ENCODE data around the gene BICD2.
A peak's percentile ranks its signal among the peaks of the same experiment; 100 is the strongest.
"Not testable (repeated sequence)": the region's sequence is repeated elsewhere in the genome, so short reads cannot be mapped to it uniquely, and the experiment has no call there.

BICD2 gene

DNA sequence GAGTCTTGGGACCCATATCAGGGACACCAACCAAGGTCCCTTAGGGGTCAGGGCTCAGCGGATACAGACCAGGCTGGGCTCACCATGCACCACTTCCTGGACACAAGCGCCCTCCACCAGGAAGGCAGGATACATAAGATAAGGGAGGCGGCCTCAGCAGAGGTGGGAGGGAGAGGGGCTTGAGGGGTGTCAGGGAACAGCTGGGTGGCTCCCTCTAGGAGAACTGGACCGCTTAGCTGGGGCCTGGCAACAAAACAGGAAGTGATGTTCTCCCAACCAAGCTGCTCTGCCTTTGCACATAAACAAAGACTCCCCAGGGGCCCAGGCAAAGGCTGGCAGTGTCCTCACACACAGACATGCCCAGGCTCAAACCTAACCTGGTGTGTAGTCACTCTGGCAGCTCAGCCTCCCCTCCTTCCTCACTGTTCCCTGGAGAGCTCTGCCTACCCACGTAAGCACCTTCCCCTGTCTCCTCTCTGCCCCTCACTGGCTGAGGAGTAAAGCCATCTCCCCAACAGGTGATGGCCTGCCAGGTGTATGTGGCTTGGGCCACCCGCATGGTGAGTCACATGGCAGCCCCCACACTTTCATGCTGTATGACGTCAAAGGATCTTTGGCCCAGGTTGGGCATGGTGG is 5.8 kb upstream of the BICD2 start:
- DNase-seq (ENCODE audit: low spot score) = no peak

DNA sequence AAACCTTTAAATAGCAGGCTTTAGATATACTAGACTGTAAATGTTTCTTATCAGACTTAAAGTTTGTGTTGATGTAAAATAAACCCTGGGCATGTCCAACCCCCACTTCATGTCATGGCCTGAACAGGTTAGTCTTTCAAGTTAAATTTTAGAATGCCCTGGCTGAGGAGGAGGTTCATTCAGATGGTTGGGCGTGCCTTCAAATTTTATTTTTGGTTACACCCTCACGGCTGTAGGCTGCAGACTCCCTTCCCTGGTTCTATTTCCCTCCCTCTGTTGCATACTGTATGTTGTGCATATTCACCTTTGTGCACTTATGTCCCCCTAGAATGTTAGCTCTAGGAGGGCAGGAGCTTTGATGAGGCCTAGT is 5.3 kb upstream of the BICD2 start:
- DNase-seq (ENCODE audit: low spot score) = no peak

DNA sequence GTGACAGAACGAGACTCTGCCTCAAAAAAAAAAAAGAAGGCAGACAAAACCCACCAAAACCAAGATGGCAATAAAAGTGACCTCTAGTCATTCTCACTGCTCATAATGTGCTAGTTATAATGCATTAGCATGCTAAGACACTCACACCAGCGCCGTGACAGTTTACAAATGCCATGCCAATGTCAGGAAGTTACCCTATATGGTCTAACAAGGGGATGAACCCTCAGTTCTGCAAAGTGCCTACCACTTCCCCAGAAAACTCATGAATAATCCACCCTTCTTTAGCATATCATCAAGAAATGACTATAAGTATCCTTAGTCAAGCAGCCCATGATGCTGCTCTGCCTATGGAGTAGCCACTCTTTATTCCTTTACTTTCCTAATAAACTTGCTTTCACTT is 4.7 kb upstream of the BICD2 start:
- no peak for DNase-seq (ENCODE audit: low spot score)

DNA sequence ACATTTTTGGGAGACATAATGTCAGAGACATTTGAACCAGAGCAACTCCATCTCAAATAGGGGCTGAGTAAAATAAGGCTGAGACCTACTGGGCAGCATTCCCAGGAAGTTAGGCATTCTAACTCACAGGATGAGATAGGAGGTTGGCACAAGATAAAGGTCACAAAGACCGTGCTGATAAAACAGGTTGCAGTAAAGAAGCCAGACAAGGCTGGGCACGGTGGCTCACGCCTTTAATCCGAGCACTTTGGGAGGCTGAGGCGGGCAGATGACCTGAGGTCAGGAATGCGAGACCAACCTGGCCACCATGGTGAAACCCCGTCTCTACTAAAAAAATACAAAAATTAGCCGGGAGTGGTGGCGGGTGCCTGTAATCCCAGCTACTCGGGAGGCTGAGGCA is 4.2 kb upstream of the BICD2 start:
- not testable (repeated sequence) for DNase-seq (ENCODE audit: low spot score)

DNA sequence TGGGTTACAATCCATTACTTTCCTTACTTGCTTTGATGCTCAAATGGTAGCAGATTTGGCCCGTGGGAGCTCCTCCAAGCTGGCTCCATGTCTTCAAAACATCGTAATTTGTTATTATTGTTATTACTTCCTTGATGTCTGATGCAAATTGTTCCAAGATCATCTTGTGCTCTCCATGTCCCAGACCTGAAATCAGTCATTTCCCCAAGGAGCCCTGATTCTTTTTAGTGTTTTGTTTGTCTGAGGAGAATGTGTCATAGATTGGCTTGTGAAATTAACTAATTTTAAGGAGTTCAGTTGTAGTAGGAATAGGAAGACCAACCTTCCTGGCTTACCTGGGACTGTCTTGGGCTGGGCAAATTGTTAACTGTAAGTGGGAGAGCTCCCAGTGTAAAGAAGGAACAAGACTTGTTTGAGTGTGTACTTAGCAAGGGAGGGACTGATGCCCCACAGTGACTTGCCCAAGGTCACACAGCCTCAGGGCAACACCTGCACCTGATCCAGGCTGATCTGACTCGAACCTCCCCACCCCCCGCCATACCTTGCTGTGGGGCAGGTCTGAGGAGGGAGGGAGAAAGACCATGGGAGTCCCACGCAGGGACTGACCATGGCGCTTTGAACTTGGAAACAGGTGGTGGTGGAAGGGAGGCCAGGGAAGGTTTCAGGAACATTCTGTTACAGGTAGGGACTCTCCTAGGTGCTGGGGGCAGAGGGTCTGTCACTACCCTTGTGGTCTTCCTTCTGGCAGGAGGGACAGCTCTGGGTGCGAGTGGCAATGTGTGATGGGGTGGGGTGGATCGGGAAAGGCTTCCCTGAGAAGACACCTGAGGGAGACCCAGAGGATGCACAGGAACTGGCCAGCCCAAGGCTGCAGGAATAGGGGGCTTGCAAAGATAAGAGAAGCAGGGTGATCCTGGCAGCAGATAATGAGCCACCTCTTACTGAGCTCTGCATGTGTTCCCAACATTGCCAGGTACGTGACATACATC is 2.7 kb upstream of the BICD2 start:
- DNase-seq (ENCODE audit: low spot score) = no peak

DNA sequence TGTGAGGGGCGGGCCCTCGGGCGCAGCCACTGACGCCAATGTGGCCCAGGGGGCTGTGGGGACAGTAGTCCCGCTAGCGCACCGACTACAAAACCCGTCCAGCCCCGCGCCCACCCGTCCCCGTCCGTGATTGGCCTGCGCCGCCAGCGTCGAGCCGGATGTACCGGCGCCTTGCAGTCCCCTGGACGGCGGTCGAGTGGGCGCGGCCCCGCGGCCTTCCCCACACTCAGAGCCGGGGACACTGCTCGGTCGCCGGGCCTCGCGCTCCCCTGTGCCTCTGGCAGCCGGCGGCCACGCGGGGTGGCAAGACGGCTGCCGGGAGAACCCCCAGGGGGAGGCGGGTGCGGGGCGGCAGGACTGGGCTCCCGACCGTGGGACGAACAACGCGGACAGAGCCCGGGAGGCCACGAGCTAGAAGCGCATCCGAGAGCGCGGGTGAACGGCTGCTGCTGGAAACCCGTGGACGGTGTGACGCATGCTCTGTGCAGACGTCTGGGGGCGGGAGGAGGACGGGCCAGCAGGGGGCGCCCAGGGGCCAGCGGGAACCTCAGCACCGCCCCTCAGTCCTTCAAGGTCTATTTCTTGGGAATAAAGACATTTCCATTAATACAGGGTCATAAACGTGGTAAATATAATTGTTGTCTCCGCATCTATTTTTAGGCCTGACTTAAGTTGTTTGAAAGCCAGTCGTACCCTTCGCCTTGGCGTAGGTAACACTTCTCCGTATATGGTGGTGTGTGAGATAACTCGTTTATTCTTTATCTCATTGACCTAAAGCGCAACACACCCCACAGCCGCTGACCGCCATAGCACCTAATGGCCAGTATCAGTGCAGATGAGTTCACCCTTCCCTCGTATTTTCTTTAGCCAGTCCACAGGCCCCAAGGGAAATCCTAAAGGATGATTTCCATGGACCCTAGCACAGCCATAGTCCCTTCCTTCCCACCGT is 629 bp upstream of the BICD2 start:
- peak; percentile 96 for DNase-seq (ENCODE audit: low spot score)

DNA sequence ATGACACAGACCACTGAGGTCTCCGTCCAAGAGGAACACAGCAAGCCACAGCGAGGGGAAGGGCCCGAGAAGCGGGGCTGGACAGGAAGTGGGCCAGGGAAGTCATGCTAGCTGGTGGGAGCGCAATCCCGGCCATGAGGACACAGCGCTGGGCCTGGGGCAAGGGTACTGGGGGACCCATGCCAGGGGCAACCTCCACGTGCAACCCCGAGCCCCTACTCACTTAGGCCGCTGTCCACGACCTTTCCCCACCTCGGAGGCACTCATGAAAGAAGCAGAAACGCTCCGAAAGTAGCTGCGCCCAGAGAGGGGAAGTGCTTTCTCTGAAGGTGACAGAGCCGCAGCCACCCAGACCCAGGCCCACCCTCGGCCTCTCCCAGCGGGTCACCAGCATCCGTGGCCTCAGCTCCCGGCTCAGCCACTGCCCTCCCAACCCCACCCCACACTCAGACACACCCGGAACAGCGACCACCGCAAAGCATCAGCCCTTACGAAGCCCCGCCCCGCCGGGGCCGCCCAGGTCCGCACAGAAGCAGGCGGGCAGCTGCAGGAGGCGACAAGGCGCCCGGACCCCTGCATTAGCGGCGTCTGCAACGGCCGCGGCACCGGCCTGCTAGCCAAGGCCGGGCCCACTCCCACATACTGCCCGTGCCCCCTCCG is 782 bp downstream of the BICD2 start:
- DNase-seq (ENCODE audit: low spot score) = peak; percentile 14

DNA sequence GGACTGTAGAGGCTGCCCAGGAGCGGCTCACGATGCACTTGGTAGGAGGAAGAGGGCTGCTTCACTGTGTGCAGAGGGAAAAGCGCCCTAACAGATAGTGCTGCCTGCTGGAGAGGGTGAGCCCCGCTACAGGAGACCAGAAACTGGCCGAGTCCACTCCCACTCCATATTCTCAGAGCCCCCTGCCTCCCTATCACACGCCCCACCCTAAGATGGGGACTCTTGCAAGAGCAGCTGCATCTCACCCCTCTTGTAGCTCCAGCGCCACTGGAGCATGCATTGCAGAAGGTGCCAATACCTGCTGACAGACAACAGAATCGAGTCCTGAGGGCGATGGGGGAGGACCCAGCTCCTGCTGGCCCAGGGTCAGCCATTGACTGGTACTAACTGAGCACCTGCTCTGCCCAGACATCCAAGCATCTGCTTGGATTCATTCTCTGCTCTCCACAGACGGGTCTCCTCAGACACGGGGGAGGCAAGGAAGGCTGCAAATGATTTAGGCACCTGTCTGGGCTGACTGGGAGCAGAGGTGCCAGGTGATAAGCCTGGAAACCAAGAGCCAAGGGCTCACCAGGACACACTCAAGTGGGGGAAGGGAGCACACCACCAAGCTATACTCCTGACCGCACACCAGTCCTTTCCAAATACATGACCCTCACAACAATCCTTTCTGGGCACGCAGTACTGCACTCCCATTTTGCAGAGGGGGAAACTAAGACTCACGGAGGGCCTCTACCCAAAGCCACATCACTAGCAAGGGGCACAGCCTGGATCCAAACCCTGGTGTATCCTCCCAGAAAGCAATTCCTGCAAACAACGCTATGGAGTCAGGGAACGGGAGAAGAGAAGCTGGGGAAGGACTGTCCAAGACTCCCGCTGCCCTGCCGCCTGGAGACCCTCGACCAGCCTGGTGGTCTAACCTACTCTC is 1.6 kb downstream of the BICD2 start:
- no peak for DNase-seq (ENCODE audit: low spot score)

DNA sequence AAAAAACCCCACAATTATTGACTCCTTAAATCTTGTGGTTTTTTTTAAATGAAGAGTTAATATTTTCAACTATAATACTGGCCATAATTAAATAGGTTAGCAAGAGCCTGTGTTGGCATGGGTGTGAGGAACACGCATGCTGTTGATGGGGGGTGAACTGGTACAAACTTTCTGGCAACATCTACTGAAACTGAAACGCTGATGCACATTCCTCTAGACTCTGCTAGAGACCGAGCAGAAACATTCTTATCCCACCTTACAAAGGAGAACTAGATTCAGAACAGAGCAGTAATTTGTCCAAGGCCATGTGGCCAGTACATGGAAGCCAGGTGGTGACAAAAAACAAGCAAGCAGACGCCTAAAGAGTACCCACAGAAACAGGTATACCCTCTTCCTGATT is 2.4 kb downstream of the BICD2 start:
- no peak for DNase-seq (ENCODE audit: low spot score)

DNA sequence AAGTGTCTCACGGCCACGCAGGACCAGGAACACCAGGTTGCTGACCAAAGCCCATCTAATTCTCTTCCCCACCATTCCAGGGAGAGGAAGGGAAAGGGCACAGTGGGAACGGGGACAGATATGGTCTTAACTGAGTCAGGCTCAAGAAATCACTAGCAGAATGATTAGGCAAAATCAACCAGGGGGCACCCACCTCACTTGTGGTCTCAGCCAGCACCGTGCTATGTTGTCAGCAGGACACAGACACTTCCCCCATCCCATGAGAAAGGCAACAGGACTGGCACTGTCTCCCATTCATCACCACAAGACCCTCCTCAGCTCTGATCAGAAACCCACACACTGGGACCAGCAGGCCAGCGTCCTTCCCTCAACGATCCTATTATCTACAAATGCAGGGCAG is 2.9 kb downstream of the BICD2 start:
- no peak for DNase-seq (ENCODE audit: low spot score)

DNA sequence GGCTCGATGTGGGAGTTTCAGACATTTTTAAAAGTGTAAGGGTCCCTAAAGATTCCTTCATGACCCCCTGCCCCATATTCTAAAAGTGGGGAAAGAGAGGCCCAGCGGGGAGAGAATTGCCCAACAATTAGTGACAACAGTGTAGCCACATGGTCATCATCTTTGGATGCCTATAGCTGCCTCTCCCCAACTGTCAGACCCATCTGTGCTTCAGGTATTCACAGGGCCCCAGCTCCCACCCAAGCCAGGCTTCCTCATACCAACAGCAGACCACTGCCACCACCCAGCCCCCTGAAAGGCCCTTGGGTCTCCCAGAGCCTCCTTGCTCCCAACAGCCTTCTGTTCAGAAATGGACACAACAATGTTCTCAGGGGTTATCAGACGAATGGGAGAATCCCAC is 4.1 kb downstream of the BICD2 start:
- DNase-seq (ENCODE audit: low spot score) = no peak

DNA sequence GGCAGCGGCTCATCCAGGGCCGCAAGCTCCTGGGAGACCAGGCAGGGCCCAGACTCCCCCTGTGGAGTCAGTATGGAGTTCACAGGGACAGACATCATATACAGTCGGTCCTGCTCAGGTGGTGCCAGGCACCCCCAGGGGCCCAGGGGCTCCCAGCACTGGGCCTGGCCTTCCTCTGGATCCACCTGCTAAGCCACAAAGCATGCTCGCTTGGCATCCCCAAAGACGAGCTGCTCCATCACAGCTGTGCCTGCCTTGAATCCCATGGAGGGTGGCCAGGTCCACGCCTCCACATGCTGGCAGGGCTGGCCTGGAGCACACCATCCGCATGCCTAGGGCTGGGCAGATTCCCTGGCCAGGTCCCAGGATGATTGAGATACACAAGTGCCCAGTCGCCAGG is 4.6 kb downstream of the BICD2 start:
- no peak for DNase-seq (ENCODE audit: low spot score)

DNA sequence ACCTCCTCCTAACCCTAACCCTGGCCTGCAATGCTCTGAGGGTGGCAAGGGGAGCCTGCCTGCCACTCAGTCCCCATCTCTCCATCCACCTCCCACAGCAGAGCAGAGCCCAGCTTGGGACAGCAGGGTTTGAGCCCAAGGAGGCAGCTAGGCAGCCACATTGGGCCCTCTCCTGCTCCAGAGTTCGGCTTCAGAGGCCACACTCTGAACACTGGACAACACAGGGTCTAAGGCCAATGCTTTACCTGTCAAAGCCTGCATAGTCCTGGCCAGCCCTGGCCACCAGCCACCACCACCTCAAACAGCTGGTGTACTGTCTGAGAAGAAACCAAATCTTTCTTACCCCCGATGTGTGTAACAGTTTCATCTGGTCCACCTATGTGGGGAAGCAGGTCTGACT is 5.2 kb downstream of the BICD2 start:
- DNase-seq (ENCODE audit: low spot score) = no peak

DNA sequence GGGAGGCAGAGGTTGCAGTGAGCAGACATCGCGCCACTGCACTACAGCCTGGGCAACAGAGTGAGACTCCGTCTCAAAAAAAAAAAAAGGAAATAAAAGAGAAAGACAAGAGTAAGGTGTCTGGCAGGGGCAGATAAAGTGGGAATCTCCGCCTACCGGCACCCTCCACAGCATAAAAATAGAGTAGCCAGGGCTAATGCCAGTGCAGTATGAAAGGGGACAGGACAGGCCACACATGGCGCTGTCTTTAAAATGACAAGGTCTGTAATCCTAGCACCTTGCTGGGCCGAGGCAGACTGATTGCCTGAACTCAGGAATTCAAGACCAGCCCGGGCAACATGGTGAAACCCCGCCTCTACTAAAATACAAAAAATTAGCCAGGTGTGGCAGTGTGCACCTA is 7.8 kb downstream of the BICD2 start:
- no peak for DNase-seq (ENCODE audit: low spot score)

DNA sequence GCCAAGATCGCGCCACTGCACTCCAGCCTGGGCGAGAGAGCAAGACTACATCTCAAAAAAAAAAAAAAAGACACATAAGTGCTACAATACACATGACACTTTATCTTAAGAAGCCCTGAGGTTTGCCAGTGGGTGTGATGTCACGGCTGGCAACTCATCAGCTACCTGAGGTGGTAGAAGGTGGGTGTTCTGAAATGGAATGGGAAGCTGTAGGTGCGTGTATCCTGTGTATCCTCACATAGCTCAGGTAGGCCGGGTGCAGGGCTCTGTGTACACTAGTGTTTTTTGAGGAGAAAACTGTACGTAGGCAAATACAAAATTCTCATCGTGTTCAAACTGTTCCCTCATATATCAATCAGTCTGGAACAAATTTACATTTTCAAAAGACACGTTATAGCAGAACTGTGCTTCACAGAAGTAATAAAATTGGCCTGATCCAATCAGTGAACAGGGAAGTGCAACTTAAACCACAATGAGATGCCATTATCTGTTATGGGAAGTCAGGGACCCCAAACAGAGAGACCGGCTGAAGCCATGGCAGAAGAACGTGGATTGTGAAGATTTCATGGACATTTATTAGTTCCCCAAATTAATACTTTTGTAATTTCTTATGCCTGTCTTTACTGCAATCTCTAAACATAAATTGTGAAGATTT is 10.4 kb downstream of the BICD2 start:
- DNase-seq (ENCODE audit: low spot score) = no peak

DNA sequence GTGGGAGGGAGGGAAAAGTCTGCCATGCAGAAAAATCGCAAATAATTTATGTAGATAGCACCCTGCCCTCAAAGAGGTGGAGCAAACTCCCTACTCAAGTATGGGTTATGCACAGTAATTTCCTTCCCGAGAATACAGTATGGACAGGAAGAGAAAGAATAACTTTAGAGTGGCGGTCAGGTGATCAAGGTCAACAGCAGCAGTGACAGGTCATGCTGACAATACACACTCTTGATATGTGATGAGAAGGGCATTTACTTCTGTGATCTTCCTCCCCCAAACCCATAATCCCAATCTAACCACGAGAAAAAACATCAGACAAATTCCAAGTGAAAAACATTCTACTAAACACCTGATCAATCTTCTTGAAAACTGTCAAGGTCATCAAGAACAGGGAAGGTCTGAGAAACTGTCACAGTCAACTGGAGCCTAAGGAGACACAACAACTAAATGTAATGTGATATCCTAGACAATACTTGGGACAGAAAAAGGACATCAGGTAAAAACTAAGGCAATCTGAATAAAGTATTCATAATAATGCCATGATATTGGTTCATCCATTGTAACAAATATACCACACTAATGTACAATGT is 11.7 kb downstream of the BICD2 start:
- DNase-seq (ENCODE audit: low spot score) = no peak

DNA sequence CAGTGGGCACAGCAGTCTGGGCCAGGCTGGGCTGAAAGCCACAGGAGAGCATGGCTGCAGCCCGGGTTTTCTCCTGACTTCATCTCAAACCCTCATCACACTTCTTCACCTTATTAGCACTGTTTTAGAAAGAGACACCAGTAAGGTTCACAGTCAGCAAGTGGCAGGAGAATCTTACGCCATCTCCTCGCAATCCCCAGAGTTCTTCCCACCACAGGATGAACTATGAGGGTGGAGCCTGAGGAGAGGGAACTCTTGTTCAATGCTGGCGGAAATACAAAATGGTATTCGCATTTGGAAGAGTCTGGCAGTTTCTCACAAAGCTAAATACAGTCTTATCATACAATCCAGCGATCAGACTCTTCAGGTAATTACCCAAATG is 14.7 kb downstream of the BICD2 start:
- no peak for DNase-seq (ENCODE audit: low spot score)

DNA sequence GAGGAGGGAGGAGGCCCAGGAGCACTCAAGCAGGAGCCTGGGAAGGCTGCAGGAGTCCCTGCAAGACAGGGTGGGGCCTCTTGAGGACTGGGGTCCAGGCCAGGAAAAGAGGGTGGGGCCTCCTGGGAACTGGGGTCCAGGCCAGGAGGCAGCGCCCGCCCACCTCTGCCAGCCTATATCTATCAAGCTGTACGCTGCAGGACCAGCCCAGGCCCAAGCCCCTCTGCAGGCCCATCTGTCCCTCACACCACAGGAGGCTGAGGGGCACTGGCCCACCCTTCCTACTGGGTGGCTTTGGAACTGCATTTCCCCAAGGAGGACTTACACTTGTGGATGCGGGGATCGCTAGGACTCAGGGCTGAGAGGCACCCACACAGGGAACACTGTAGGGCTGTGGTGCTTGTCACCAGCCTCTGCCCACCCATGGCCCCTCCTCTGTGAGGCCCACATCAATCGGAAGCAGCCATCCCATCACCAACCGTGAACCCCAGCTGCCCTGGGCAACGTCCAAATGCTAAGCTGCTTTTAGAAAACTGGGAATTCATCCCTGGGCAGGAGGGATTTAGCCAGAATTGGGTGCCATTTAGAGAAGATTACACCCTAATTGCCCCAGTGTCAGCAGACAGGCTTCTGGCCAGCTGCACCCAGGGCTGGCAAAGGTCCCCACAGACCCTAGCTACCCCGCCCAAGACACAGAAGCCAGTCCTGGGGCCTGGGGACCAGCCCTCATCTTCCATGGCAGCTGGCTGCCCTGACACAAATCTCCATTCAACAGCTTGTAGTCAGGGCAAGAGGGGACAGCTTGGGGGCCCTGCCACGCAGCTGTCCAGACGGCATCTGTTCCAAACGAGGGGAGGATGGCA is 15.3 kb downstream of the BICD2 start:
- no peak for DNase-seq (ENCODE audit: low spot score)

DNA sequence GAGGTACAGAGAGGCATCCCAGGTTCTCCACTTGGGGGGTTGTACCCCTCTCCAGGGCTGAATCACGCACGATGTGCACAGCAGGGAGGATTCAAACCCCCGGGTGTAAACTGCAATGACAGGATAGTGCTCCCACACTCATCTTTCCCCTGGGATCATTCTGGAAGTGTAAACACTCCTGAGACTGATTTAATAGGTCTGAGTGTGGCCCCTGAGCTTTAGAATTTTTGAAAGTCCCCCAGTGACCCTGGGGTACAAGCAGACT is 16.5 kb downstream of the BICD2 start:
- DNase-seq (ENCODE audit: low spot score) = no peak

Measured in SW480 (cell line).